Caki2 (cell line): ENCODE data around the gene MSGN1. TPM values are rescaled to one million over a fixed set of nuclear protein-coding genes. Genes with fewer than 3 reads are reported as not detected.
A peak's percentile ranks its signal among the peaks of the same experiment; 100 is the strongest.

Experiments used
- DNase-seq: peaks from one replicate; pipeline ENCODE4 v3.0.0-alpha.2; 2015; ENCODE audit warnings: low read depth
- in situ Hi-C: cut with HindIII; loops from 2 replicates; pipeline ENCODE4 v1.10.0; 2016; ENCODE audit warnings: low sequenced_read_pairs, low pct_unique_long_range_greater_than_20kb, mixed read lengths
- total RNA-seq: library from RNA; depleted of rRNA; stranded (reverse); fragments of >200 nt; shearing (Covaris generic); gene quantifications from 2 replicates; pipeline ENCODE4 v1.2.3, GENCODE V29; 2014; ENCODE audit warnings: low replicate concordance

The MSGN1 gene
- total RNA-seq, 1 experiment from 2014 or later: not detected

DNA sequence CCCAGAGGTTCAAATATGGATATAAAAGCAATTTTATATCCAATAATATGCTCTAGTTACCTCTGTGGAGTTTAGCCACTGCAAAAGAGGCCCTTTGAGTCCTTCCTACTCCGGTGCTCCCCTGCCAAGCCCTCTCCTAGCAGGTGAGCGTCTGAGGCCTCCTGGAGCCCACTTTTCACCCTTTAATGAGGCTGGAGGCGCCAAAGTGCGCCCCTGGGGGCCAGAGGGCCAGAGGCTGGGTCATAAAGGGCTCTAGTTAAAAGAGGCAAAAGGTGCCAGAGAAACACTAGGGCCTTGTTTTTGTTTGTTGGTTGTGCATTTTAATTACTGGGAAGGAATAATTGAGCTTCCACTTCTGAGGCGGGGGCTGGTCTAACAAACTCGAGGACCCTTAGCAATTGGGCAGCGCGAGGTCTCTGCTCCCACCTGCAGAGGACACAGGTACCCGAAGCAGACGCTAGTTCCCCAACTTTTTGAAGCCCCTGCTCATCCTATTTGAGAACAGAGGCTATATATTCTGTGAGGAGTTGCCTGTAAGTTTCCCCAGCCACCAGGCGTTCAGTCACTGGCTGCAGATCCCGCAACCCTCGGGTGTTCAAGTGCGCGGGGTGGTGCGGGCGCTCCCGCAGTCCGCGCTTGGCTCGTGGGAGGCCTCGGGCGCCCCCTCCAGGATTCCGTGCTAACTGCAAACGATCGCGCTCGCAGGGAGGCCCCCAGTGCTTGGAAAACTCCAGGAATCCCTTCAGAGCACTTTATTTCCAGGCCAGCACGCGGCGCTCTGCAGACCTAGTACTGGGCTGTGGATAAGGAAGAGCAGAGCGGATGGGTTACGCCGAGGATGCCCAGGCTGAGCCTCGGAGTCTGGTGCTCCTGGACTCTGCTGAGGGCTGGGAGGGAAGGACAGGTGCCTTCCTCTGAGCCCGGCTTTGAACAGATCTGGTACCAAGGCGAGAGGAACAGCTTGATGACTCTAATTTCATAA is 14.1 kb downstream of the MSGN1 start:
- DNase-seq: peak; percentile 63
- in situ Hi-C loops: no loop called here

- DNase-seq: no peak
- in situ Hi-C loops: no loop called here
Measured at GRCh38 chr2:17835516-17835915, 19.3 kb downstream of the MSGN1 start.

GRCh38 chr2:17839959-17840358 is 23.7 kb downstream of the MSGN1 start:
- in situ Hi-C loops: no loop called here
- DNase-seq: no peak

GRCh38 chr2:17843457-17843856 is 27.2 kb downstream of the MSGN1 start:
- in situ Hi-C loops: no loop called here
- DNase-seq: no peak

- in situ Hi-C loops: no loop called here
- no peak for DNase-seq
Measured at GRCh38 chr2:17845806-17846205, 29.5 kb downstream of the MSGN1 start.

GRCh38 chr2:17846676-17847075 is 30.4 kb downstream of the MSGN1 start:
- DNase-seq: no peak
- in situ Hi-C loops: no loop called here

- no peak for DNase-seq
- in situ Hi-C loops: no loop called here
Measured at GRCh38 chr2:17847236-17847635, 31.0 kb downstream of the MSGN1 start.

DNA sequence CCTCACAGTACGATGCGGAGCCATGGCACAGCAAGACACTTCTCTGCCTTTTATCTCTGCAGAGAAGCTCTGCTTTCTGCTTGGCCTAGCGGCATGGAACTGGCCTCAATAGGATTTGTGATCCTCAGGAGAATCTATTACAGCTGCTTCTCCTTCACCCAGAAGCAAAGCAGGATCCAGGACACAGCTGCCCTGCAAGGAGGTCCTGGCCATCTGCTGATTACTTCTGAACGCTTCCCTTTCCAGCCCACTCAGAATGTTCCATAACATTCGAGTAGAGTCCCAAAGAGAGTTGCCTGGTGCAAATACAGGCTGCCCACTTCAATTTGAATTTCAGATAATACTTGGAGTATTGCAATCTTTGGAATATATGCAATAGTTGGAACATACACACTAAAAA is 33.0 kb downstream of the MSGN1 start:
- in situ Hi-C loops: no loop called here
- DNase-seq: no peak

DNA sequence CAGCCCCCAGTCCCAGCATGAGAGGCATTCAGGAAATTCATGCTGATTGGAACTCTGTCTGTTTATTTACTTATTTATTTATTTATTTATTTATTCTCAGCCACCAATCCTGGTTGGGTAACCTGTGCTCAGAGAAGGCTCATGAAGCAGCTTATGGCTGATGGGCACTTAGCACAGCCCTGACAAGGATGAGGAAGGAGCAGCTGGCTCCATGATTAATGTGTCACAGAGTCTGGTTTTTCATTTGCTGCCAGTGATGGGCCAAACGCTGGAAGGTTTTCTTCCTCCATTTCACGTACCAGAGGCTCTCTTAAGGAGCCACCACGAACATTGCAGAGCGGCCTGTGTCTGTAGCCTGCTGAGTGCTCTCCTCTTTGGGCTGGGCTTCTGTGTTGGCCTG is 33.9 kb downstream of the MSGN1 start:
- no peak for DNase-seq
- in situ Hi-C loops: no loop called here

GRCh38 chr2:17851731-17852585 is 35.7 kb downstream of the MSGN1 start:
- in situ Hi-C loops: no loop called here
- peak; percentile 47 for DNase-seq

GRCh38 chr2:17853799-17854198 is 37.5 kb downstream of the MSGN1 start:
- in situ Hi-C loops: no loop called here
- DNase-seq: no peak

DNA sequence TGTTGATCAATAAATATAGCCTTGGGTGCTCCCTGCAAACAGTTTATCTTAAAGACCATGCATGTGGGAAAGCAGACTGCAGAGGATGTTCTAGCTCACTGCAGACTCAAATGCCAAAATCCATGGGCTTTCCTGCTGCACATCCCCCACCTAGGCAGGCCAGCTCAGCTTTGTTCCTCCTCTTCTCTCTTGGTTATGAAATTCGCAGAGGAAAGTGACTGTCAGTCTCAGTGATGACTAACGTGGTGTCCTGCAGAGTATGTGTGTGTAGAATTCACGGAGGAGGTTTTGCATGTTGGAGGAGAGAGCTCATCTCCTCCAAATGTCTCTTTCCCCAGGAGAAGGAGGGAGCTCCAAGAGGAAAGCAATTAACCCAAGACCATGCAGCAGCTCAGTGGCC is 40.8 kb downstream of the MSGN1 start:
- peak; percentile 37 for DNase-seq
- in situ Hi-C loops: no loop called here

DNA sequence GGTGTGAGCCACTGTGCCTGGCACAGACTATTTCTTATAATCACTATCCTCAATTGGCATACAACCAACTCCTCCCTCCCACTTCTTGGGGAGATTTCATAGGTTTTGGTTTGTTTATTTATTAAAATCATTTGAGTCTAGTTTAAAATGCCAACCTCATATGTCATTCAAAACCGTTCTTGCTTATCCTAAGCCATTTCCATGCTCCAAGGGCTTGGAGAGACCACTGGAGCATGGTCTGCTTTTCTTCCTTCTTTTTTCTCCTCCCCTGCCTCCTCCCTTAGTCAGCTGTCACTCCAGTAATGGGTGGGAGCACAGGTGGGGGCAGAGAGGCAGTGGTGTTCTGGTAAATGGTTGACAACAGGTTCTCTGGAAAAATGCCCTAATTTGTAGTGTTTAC is 41.8 kb downstream of the MSGN1 start:
- DNase-seq: peak; percentile 86
- in situ Hi-C loops: no loop called here

DNA sequence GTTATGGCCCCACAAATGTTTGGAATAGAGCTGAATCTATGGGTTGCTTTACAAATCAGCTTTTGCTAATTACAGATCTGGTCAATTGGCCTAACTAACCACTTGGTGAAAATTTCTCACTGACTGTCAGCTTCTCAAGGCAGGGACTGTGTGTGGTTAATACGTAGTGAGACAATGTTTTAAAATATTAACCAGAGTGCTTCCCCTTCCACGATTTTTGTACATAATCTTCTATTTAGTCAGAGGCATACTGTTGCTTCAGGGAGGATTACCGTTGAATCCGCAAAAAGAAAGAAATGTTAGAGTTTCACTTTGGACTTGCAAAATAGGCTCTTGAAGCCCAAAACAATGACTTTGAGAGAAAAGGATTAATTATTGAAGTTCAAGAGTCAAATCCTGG is 47.3 kb downstream of the MSGN1 start:
- in situ Hi-C loops: no loop called here
- DNase-seq: peak; percentile 40

DNA sequence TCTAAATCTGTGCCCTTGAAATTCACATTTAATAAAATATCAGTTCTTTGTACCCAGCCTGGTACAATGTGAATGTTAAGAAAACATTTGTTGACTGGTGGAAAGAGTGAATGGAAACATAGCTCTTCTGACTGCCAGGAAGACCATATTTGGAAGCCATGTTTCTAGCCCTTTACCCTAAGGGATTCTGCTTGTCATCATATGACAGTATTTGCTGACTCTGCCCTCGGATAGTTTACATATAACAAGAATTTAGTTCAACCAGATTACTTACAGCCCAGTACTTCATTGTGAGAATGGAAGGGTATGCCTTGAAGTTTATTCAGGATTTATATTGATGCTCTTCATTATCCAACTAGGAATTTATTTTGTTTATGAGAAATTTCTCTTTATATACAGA is 48.4 kb downstream of the MSGN1 start:
- DNase-seq: no peak
- in situ Hi-C loops: no loop called here

- DNase-seq: no peak
- in situ Hi-C loops: no loop called here
Measured at GRCh38 chr2:17867133-17867532, 50.9 kb downstream of the MSGN1 start.
